ENCODE measurements around the gene ZNF491. TPM values are rescaled to one million over a fixed set of nuclear protein-coding genes. Genes with fewer than 3 reads are reported as not detected.
"Not testable (repeated sequence)": the region's sequence is repeated elsewhere in the genome, so short reads cannot be mapped to it uniquely, and the experiment has no call there.

The ZNF491 gene
- total RNA-seq, 1 donor from 2014 or later: 4.6 TPM

- no peaks in the 10 kb centered on the region for H3K36me3 ChIP-seq (ENCODE audit: control insufficient read depth, insufficient read depth, low read length)
- no peak for TF ChIP-seq CTCF (IDR thresholded peaks at IDR 0.05; ENCODE audit: insufficient read depth, low read length, poor library complexity, severe bottlenecking)
Observed at GRCh38 chr19:11769995-11770394, 28.3 kb upstream of the ZNF491 start.

GRCh38 chr19:11771520-11771919 is 26.8 kb upstream of the ZNF491 start:
- DNase-seq (ENCODE audit: low read depth); H3K27me3 ChIP-seq (ENCODE audit: control insufficient read depth, insufficient read depth, low read length); H3K36me3 ChIP-seq (ENCODE audit: control insufficient read depth, insufficient read depth, low read length): not testable (repeated sequence)

More at GRCh38 chr19:11769995-11770394, 28.3 kb upstream of the ZNF491 start:
- no peak for DNase-seq (ENCODE audit: low read depth)
- Histone ChIP-seq H3K4me3 (ENCODE audit: low read depth, low read length) (no peak overlapping the region), H3K27me3 (ENCODE audit: control insufficient read depth, insufficient read depth, low read length) (no peaks in the 10 kb centered on the region)

GRCh38 chr19:11776669-11777068 is 21.7 kb upstream of the ZNF491 start:
- not testable (repeated sequence) for H3K27me3 ChIP-seq (ENCODE audit: control insufficient read depth, insufficient read depth, low read length); H3K4me3 ChIP-seq (ENCODE audit: low read depth, low read length); DNase-seq (ENCODE audit: low read depth); H3K36me3 ChIP-seq (ENCODE audit: control insufficient read depth, insufficient read depth, low read length)

More at GRCh38 chr19:11771520-11771919, 26.8 kb upstream of the ZNF491 start:
- not testable (repeated sequence) for H3K4me3 ChIP-seq (ENCODE audit: low read depth, low read length)

GRCh38 chr19:11780431-11781020 is 17.8 kb upstream of the ZNF491 start:
- no peak overlapping the region for H3K4me3 ChIP-seq (ENCODE audit: low read depth, low read length)
- no peak for DNase-seq (ENCODE audit: low read depth)
- H3K27me3 ChIP-seq (ENCODE audit: control insufficient read depth, insufficient read depth, low read length): no peaks in the 10 kb centered on the region
- peaks cover 3% of the 10 kb centered on the region for H3K36me3 ChIP-seq (ENCODE audit: control insufficient read depth, insufficient read depth, low read length)
- no peak for TF ChIP-seq CTCF (IDR thresholded peaks at IDR 0.05; ENCODE audit: insufficient read depth, low read length, poor library complexity, severe bottlenecking)

GRCh38 chr19:11781295-11782057 is 16.8 kb upstream of the ZNF491 start:
- peaks cover 3% of the 10 kb centered on the region for H3K36me3 ChIP-seq (ENCODE audit: control insufficient read depth, insufficient read depth, low read length)
- H3K4me3 ChIP-seq (ENCODE audit: low read depth, low read length): no peak overlapping the region
- TF ChIP-seq CTCF (IDR thresholded peaks at IDR 0.05; ENCODE audit: insufficient read depth, low read length, poor library complexity, severe bottlenecking): no peak
- no peak for DNase-seq (ENCODE audit: low read depth)
- H3K27me3 ChIP-seq (ENCODE audit: control insufficient read depth, insufficient read depth, low read length): no peaks in the 10 kb centered on the region

- Histone ChIP-seq H3K27me3 (ENCODE audit: control insufficient read depth, insufficient read depth, low read length) (no peaks in the 10 kb centered on the region), H3K4me3 (ENCODE audit: low read depth, low read length) (no peak overlapping the region), H3K36me3 (ENCODE audit: control insufficient read depth, insufficient read depth, low read length) (peaks cover 3% of the 10 kb centered on the region)
- TF ChIP-seq CTCF (IDR thresholded peaks at IDR 0.05; ENCODE audit: insufficient read depth, low read length, poor library complexity, severe bottlenecking): no peak
- DNase-seq (ENCODE audit: low read depth): no peak
Observed at GRCh38 chr19:11783767-11784166, 14.6 kb upstream of the ZNF491 start.

- peaks cover 3% of the 10 kb centered on the region for H3K36me3 ChIP-seq (ENCODE audit: control insufficient read depth, insufficient read depth, low read length)
Observed at GRCh38 chr19:11784356-11784755, 14.0 kb upstream of the ZNF491 start.

More at GRCh38 chr19:11784356-11784755, 14.0 kb upstream of the ZNF491 start:
- DNase-seq (ENCODE audit: low read depth): no peak
- TF ChIP-seq CTCF (IDR thresholded peaks at IDR 0.05; ENCODE audit: insufficient read depth, low read length, poor library complexity, severe bottlenecking): no peak
- no peak overlapping the region for H3K4me3 ChIP-seq (ENCODE audit: low read depth, low read length)
- no peaks in the 10 kb centered on the region for H3K27me3 ChIP-seq (ENCODE audit: control insufficient read depth, insufficient read depth, low read length)

Measured in kidney epithelial cell (primary cell).